ENCODE results near the gene CHEK1. TPM values are rescaled to one million over a fixed set of nuclear protein-coding genes. Genes with fewer than 3 reads are reported as not detected.
A peak's percentile ranks its signal among the peaks of the same experiment; 100 is the strongest.

Gene CHEK1
- total RNA-seq, 1 donor from 2014 or later, result 19.3 TPM

DNA sequence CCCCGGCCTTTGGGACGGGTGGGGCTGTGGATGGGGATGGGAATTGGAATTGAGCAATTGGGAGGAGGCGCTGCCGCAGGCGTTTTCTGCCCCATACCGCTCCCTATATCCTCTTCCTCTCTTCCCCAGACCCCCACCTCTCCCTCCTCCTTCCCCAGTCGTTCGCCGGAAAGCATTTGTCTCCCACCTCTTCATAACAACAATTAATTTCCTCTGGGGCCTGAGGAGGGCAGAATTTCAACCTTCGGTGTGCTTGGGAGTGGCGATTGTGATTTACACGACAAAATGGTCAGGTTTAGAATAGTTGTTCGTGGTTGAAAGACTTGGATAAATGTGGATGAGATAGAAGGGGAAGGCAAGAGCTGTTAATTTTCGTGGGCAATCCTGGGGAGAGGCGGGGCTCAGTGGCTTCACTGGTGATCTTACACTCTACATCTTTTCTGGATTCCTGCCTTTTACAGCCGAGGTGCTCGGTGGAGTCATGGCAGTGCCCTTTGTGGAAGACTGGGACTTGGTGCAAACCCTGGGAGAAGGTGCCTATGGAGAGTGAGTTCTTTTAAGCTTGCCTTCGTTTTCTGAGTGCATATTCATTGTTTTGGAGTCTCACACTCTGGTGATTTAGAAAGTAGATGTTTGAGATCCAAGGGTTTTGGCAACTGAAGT is 1.5 kb downstream of the CHEK1 start:
- Histone ChIP-seq H3K36me3 (ENCODE audit: control insufficient read depth, insufficient read depth, low read length) (no peaks in the 10 kb centered on the region), H3K27me3 (ENCODE audit: control insufficient read depth, insufficient read depth, low read length) (no peaks in the 10 kb centered on the region), H3K4me3 (ENCODE audit: low read depth, low read length) (peak overlapping the region; percentile 51)
- DNase-seq (ENCODE audit: low read depth), result peak; percentile 35
- TF ChIP-seq, protein P1, sequence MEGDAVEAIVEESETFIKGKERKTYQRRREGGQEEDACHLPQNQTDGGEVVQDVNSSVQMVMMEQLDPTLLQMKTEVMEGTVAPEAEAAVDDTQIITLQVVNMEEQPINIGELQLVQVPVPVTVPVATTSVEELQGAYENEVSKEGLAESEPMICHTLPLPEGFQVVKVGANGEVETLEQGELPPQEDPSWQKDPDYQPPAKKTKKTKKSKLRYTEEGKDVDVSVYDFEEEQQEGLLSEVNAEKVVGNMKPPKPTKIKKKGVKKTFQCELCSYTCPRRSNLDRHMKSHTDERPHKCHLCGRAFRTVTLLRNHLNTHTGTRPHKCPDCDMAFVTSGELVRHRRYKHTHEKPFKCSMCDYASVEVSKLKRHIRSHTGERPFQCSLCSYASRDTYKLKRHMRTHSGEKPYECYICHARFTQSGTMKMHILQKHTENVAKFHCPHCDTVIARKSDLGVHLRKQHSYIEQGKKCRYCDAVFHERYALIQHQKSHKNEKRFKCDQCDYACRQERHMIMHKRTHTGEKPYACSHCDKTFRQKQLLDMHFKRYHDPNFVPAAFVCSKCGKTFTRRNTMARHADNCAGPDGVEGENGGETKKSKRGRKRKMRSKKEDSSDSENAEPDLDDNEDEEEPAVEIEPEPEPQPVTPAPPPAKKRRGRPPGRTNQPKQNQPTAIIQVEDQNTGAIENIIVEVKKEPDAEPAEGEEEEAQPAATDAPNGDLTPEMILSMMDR (IDR thresholded peaks at IDR 0.05; ENCODE audit: insufficient read depth, low read length, poor library complexity, severe bottlenecking), result peak; percentile 40

DNA sequence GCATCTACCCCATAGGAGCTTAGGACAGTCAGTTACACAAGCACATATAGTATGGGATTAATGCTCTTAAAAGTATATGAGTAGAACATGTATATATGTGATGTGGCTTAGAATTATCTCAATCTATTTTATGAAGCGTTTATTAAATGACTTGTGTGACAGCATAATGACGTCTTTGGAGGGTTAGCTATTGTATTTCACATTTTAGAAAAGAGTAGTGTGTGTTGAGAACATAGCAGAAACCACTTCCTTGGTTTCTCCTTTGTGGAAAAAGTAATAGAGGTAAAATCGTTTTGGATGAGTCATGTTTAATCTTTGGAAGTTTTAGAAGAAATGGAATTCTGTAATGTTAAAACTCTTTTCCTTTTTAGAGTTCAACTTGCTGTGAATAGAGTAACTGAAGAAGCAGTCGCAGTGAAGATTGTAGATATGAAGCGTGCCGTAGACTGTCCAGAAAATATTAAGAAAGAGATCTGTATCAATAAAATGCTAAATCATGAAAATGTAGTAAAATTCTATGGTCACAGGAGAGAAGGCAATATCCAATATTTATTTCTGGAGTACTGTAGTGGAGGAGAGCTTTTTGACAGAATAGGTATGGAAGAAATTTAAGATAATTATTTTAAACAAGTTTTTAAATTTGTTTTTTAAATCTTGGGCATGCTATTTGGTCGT is 2.4 kb downstream of the CHEK1 start:
- no peaks in the 10 kb centered on the region for H3K27me3 ChIP-seq (ENCODE audit: control insufficient read depth, insufficient read depth, low read length)
- peak overlapping the region; percentile 51 for H3K4me3 ChIP-seq (ENCODE audit: low read depth, low read length)
- no peaks in the 10 kb centered on the region for H3K36me3 ChIP-seq (ENCODE audit: control insufficient read depth, insufficient read depth, low read length)
- TF ChIP-seq, protein P1 (IDR thresholded peaks at IDR 0.05; ENCODE audit: insufficient read depth, low read length, poor library complexity, severe bottlenecking), result no peak
- DNase-seq (ENCODE audit: low read depth), result no peak

DNA sequence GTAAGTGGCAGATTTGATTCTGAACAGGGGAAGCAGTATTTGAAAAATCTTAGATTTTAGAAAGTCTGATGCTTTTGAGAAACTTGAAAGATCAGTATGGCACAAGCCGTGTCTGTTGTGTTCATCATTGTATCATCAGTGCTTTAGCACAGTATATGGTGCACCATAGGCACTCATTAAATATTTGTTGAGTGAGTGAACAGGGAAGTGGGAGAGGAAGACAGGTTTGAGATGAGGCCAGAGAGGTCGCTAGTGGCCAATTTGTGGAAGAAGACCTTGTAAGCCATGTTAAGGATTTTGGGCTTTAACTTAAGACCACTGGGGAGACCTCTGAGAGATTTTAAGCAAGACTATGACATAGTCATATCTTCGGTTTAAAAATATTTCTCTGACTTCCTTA is 12.9 kb downstream of the CHEK1 start:
- TF ChIP-seq, protein P1 (IDR thresholded peaks at IDR 0.05; ENCODE audit: insufficient read depth, low read length, poor library complexity, severe bottlenecking), result no peak

DNA sequence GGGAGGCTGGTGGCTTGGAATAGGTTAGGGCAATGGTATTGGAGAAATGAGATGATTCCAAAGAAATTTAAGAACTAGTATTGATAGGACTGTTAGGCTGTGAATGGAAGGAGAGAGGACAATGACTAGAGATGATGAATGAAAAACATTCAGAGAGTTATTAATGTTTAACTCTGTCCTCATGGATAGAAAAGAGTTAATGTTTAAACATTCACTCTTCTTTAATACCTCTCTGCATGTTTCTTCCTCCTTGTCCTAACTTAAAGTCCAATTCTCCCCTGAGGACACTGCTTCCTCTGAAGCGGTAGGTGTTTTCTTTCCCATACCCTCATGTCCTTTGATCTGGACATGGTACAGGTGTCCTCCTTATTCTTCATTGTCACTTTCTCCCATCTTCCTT is 13.4 kb downstream of the CHEK1 start:
- TF ChIP-seq, protein P1 (IDR thresholded peaks at IDR 0.05; ENCODE audit: insufficient read depth, low read length, poor library complexity, severe bottlenecking), result no peak
- H3K36me3 ChIP-seq (ENCODE audit: control insufficient read depth, insufficient read depth, low read length), result peaks cover 2% of the 10 kb centered on the region
- no peak for DNase-seq (ENCODE audit: low read depth)
- H3K27me3 ChIP-seq (ENCODE audit: control insufficient read depth, insufficient read depth, low read length), result no peaks in the 10 kb centered on the region
- no peak overlapping the region for H3K4me3 ChIP-seq (ENCODE audit: low read depth, low read length)

More for the DNA sequence above, 12.9 kb downstream of the CHEK1 start:
- Histone ChIP-seq H3K36me3 (ENCODE audit: control insufficient read depth, insufficient read depth, low read length) (peaks cover 2% of the 10 kb centered on the region), H3K27me3 (ENCODE audit: control insufficient read depth, insufficient read depth, low read length) (no peaks in the 10 kb centered on the region), H3K4me3 (ENCODE audit: low read depth, low read length) (no peak overlapping the region)
- no peak for DNase-seq (ENCODE audit: low read depth)

DNA sequence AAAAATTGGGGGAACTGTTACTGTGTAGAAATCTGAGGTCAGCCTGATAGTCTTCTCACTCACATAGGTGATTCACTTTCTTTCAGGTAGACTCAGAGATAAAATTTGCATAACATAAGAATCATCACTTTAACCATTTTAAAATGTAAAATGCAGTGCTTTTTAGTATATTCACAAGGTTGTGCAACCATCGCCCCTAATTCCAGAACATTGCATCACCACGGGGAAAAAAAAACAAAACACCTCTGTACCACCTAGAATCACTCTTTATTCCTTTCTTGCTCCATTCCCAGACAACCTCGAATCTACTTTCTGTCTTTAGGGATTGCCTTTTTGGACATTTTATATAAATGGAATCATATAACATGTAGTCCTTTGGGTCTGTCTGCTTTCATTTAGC is 20.9 kb downstream of the CHEK1 start:
- TF ChIP-seq, protein P1 (IDR thresholded peaks at IDR 0.05; ENCODE audit: insufficient read depth, low read length, poor library complexity, severe bottlenecking), result no peak
- no peaks in the 10 kb centered on the region for H3K36me3 ChIP-seq (ENCODE audit: control insufficient read depth, insufficient read depth, low read length)
- H3K4me3 ChIP-seq (ENCODE audit: low read depth, low read length), result no peak overlapping the region
- no peaks in the 10 kb centered on the region for H3K27me3 ChIP-seq (ENCODE audit: control insufficient read depth, insufficient read depth, low read length)
- no peak for DNase-seq (ENCODE audit: low read depth)
